Subcutaneous adipose tissue (tissue), 4 donors: Measurements from ENCODE around the gene ROBO1. TPM values are rescaled to one million over a fixed set of nuclear protein-coding genes. Genes with fewer than 3 reads are reported as not detected.

Experiments used
- CTCF ChIP-seq: fragments of 450-650 bp; IDR thresholded peaks from one replicate; pipeline ENCODE4 v1.5.1; 2016; ENCODE audit warnings: low read depth, mild to moderate bottlenecking, control low read depth, antibody characterized with exemption, moderate library complexity
- total RNA-seq, 4 donors: library from RNA; depleted of rRNA; stranded (reverse); fragments of >200 nt; gene quantifications; one replicate each; pipeline ENCODE4 v1.1.0, GENCODE V29; 2016

ROBO1 gene
- total RNA-seq, 4 donors from 2014 or later: 26.6 to 34.0 (median 30.8) TPM

- TF ChIP-seq CTCF: no peak
Observed at GRCh38 chr3:79506751-79507150, 261.0 kb downstream of the ROBO1 start.

- TF ChIP-seq CTCF: no peak
Observed at GRCh38 chr3:79497447-79498111, 270.2 kb downstream of the ROBO1 start.

- no peak for TF ChIP-seq CTCF
Observed at GRCh38 chr3:79491029-79491641, 276.7 kb downstream of the ROBO1 start.

- TF ChIP-seq CTCF: no peak
Observed at GRCh38 chr3:79490165-79491028, 277.4 kb downstream of the ROBO1 start.

GRCh38 chr3:79488407-79488806 is 279.4 kb downstream of the ROBO1 start:
- TF ChIP-seq CTCF: no peak

GRCh38 chr3:79480746-79481145 is 287.1 kb downstream of the ROBO1 start:
- TF ChIP-seq CTCF: no peak

- TF ChIP-seq CTCF: no peak
Observed at GRCh38 chr3:79478620-79479019, 289.2 kb downstream of the ROBO1 start.
